ENCODE results near the gene INPP4A.

GRCh38 chr2:98445177-98445682 lies 572 bp downstream of the INPP4A start:
- TF ChIP-seq POLR2AphosphoS5 (IDR thresholded peaks at IDR 0.05; ENCODE audit: insufficient read depth, low read depth, low read length) (no peak), POLR2A (IDR thresholded peaks at IDR 0.05; ENCODE audit: low read depth, low read length) (no peak), CTCF (IDR thresholded peaks at IDR 0.05; ENCODE audit: extremely low read depth in 1 of 2, insufficient read depth in 1 of 2, low read depth in 1 of 2, low read length in 2 of 2) (no peak), JUN (IDR thresholded peaks at IDR 0.05; ENCODE audit: borderline replicate concordance, insufficient read depth, insufficient read length, low read depth) (no peak), EZH2 (IDR thresholded peaks at IDR 0.05; ENCODE audit: borderline replicate concordance, low read depth, low read length, severe bottlenecking) (no peak), FOS (IDR thresholded peaks at IDR 0.05; ENCODE audit: borderline replicate concordance, insufficient read depth, low read length) (no peak)

Data from endothelial cell of umbilical vein (primary cell).